Limb (tissue), 2 donors: ENCODE results near the gene CPT2.

ENCODE experiments used
- DNase-seq, 2 donors: peaks; one replicate each; pipeline ENCODE4 v3.0.0-alpha.2; 2016; ENCODE audit errors: extremely low spot score in 2 of 2

Gene CPT2

DNA sequence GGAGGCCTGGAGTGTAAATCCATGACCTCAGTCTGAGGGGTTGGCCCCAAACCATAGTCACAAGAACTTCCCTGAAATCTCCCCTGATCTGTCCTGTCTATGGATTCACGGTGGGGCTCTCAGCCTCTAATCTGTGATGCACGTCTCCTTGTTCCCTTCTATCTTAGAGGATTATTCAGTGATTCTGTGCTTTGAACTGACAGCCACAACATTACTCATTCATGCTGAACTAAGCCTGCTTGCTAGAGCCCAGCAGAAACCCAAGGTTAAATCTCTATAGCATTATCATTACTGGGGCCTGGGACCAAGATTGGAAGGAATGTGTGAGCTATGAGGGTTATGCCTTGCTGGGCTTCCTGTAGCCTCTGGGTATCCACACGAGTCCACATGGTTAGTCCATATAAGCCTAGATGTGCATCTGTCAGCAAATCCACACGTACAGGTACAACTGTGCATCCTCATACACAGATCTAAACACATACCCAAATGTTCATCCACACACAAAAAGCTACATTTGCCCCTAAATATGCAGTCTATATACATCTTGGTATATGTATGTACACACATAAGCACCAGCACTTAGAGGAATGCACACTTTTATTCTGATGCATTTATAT is 64.1 kb downstream of the CPT2 start:
- DNase-seq, result no peak

DNA sequence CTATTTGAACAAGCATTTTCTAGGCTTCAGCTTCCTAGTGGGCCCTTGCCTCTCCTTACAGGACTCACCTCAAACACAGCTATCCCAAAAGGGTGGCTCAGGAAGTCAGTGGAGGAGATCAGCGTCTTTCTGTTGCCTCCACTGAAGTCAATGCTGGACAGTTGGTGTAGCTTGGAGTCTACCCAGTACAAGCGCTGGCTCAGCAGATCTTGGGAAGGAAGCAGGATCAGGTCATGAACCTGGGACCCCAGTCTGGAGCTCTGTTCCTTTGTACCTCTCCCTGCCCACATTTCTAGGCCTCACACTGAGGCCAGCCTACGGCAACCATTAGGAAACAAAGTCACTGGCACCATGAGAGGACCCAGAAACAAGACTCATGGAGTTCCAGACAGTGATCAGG is 65.4 kb downstream of the CPT2 start:
- no peak for DNase-seq
